ENCODE results near the gene DOK7.

Gene DOK7

DNA sequence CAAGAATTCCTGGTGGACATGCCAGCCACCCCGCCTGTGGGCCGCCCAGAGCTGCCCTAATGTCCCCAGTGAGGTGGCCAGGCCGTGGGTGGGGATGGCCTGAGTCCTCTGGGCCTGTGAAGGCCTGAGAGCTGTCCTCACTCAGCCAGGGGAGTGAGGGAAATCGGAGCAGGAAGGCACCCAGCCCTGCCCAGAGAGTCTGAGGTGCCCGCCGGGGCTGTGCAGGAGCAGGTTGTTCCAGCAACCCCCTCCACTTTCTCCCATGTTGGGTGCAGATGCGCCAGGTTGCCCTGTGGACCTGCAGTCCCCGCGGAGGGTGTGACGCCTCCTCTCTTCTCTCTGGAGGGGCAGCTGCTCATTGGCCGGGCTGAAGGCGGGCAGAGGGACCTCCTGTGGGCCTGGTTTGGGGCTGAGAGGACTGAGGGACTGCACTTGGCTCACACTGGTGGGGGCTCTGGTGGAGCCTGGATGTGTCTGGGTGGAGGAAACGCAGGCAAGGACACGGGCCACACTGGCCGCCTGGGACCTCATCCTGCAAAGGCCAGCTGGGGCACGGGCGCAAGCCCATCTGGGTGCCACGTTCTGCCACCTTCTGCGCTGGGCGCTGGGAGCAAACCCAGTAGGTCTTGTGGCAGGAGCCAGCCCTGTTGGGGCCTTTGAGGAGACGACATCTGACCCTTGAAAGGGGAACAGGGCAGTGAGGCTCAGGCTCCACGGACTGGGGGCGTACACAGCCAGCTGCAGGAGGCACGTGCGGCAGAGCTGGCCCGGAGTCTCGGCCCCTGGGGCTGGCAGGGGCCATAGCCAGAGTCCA lies 14.0 kb downstream of the DOK7 start:
- DNase-seq (no peak), ATAC-seq (ENCODE audit: insufficient read depth, low read depth) (no peak)
- Histone ChIP-seq H3K27me3 (ENCODE audit: insufficient read depth, low read length, poor library complexity) (no peaks in the 10 kb centered on the region), H2AFZ (ENCODE audit: low read depth, low read length) (no peak overlapping the region), H3K4me1 (ENCODE audit: insufficient read depth, low read length) (no peaks in the 10 kb centered on the region), H3K9ac (ENCODE audit: low read depth, low read length) (no peak overlapping the region), H3K4me2 (ENCODE audit: insufficient read depth, low read length) (no peak overlapping the region), H3K36me3 (ENCODE audit: insufficient read depth, low read length) (no peaks in the 10 kb centered on the region), H3K9me3 (ENCODE audit: insufficient read depth, low read length, severe bottlenecking) (no peaks in the 10 kb centered on the region), H3K4me3 (ENCODE audit: low read depth in 1 of 2, low read length in 2 of 2) (no peak overlapping the region), H3K79me2 (ENCODE audit: insufficient read depth, low read length) (no peaks in the 10 kb centered on the region), H4K20me1 (ENCODE audit: insufficient read depth, low read length) (peaks cover 17% of the 10 kb centered on the region), H3K27ac (ENCODE audit: low read length) (no peak overlapping the region)
- TF ChIP-seq EZH2 (IDR thresholded peaks at IDR 0.05; ENCODE audit: borderline replicate concordance, low read depth, low read length, severe bottlenecking): no peak
- TF ChIP-seq, protein P1, sequence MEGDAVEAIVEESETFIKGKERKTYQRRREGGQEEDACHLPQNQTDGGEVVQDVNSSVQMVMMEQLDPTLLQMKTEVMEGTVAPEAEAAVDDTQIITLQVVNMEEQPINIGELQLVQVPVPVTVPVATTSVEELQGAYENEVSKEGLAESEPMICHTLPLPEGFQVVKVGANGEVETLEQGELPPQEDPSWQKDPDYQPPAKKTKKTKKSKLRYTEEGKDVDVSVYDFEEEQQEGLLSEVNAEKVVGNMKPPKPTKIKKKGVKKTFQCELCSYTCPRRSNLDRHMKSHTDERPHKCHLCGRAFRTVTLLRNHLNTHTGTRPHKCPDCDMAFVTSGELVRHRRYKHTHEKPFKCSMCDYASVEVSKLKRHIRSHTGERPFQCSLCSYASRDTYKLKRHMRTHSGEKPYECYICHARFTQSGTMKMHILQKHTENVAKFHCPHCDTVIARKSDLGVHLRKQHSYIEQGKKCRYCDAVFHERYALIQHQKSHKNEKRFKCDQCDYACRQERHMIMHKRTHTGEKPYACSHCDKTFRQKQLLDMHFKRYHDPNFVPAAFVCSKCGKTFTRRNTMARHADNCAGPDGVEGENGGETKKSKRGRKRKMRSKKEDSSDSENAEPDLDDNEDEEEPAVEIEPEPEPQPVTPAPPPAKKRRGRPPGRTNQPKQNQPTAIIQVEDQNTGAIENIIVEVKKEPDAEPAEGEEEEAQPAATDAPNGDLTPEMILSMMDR (IDR thresholded peaks at IDR 0.05; ENCODE audit: borderline replicate concordance, extremely low read depth, low read length, poor library complexity, severe bottlenecking): no peak

- no peaks in the 10 kb centered on the region for H3K4me1 ChIP-seq (ENCODE audit: insufficient read depth, low read length)
- no peaks in the 10 kb centered on the region for H3K79me2 ChIP-seq (ENCODE audit: insufficient read depth, low read length)
- no peak for ATAC-seq (ENCODE audit: insufficient read depth, low read depth)
- H3K4me3 ChIP-seq (ENCODE audit: low read depth in 1 of 2, low read length in 2 of 2): no peak overlapping the region
- peaks cover 20% of the 10 kb centered on the region for H4K20me1 ChIP-seq (ENCODE audit: insufficient read depth, low read length)
- no peak overlapping the region for H3K4me2 ChIP-seq (ENCODE audit: insufficient read depth, low read length)
- no peaks in the 10 kb centered on the region for H3K27me3 ChIP-seq (ENCODE audit: insufficient read depth, low read length, poor library complexity)
- no peak for DNase-seq
- H2AFZ ChIP-seq (ENCODE audit: low read depth, low read length): no peak overlapping the region
- no peaks in the 10 kb centered on the region for H3K9me3 ChIP-seq (ENCODE audit: insufficient read depth, low read length, severe bottlenecking)
- H3K36me3 ChIP-seq (ENCODE audit: insufficient read depth, low read length): no peaks in the 10 kb centered on the region
- no peak overlapping the region for H3K27ac ChIP-seq (ENCODE audit: low read length)
- no peak for TF ChIP-seq EZH2 (IDR thresholded peaks at IDR 0.05; ENCODE audit: borderline replicate concordance, low read depth, low read length, severe bottlenecking)
- H3K9ac ChIP-seq (ENCODE audit: low read depth, low read length): no peak overlapping the region
Measured at GRCh38 chr4:3477750-3478430, 14.8 kb downstream of the DOK7 start.

GRCh38 chr4:3478446-3479357 lies 15.6 kb downstream of the DOK7 start:
- Histone ChIP-seq H3K4me3 (ENCODE audit: low read depth in 1 of 2, low read length in 2 of 2) (no peak overlapping the region), H3K9me3 (ENCODE audit: insufficient read depth, low read length, severe bottlenecking) (no peaks in the 10 kb centered on the region), H4K20me1 (ENCODE audit: insufficient read depth, low read length) (peaks cover 18% of the 10 kb centered on the region; the same call in 1 of the 2 replicates), H3K27me3 (ENCODE audit: insufficient read depth, low read length, poor library complexity) (no peaks in the 10 kb centered on the region), H3K4me1 (ENCODE audit: insufficient read depth, low read length) (no peaks in the 10 kb centered on the region), H2AFZ (ENCODE audit: low read depth, low read length) (no peak overlapping the region), H3K27ac (ENCODE audit: low read length) (no peak overlapping the region), H3K79me2 (ENCODE audit: insufficient read depth, low read length) (no peaks in the 10 kb centered on the region), H3K9ac (ENCODE audit: low read depth, low read length) (no peak overlapping the region), H3K36me3 (ENCODE audit: insufficient read depth, low read length) (no peaks in the 10 kb centered on the region), H3K4me2 (ENCODE audit: insufficient read depth, low read length) (no peak overlapping the region)
- no peak for TF ChIP-seq EZH2 (IDR thresholded peaks at IDR 0.05; ENCODE audit: borderline replicate concordance, low read depth, low read length, severe bottlenecking)
- TF ChIP-seq, protein P1 (IDR thresholded peaks at IDR 0.05; ENCODE audit: borderline replicate concordance, extremely low read depth, low read length, poor library complexity, severe bottlenecking): no peak
- DNase-seq: no peak
- no peak for ATAC-seq (ENCODE audit: insufficient read depth, low read depth)
